ENCODE data around the gene RPS6KB1.

DNA sequence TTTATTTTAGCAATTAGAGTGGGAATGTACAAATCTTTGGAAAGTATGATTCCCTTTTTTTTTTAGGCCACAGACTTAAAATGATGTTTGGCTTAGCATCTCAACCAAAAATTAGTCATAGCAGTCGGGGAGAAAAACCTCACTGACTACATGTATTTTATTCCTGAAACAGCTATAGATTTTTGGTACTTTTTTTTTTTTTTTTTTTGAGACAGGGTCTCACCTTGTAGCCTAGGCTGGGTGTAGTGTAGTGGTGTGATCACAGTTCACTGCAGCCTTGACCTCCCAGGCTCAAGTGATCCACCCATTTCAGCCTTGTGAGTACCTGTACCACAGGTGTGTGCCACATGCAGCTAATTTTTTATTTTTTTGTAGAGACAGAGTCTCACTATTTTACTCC lies 48.2 kb downstream of the RPS6KB1 start:
- TF ChIP-seq, protein P1, sequence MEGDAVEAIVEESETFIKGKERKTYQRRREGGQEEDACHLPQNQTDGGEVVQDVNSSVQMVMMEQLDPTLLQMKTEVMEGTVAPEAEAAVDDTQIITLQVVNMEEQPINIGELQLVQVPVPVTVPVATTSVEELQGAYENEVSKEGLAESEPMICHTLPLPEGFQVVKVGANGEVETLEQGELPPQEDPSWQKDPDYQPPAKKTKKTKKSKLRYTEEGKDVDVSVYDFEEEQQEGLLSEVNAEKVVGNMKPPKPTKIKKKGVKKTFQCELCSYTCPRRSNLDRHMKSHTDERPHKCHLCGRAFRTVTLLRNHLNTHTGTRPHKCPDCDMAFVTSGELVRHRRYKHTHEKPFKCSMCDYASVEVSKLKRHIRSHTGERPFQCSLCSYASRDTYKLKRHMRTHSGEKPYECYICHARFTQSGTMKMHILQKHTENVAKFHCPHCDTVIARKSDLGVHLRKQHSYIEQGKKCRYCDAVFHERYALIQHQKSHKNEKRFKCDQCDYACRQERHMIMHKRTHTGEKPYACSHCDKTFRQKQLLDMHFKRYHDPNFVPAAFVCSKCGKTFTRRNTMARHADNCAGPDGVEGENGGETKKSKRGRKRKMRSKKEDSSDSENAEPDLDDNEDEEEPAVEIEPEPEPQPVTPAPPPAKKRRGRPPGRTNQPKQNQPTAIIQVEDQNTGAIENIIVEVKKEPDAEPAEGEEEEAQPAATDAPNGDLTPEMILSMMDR (conservative IDR thresholded peaks at IDR 0.05; ENCODE audit: low read length): no peak
- TF ChIP-seq EZH2phosphoT487 (IDR thresholded peaks at IDR 0.05; ENCODE audit: borderline replicate concordance, low read depth, low read length): no peak
